ENCODE results near the gene HLA-DQA1.
"Not testable (repeated sequence)": the region's sequence is repeated elsewhere in the genome, so short reads cannot be mapped to it uniquely, and the experiment has no call there.

Gene HLA-DQA1

GRCh38 chr6:32659856-32660595 is 22.8 kb downstream of the HLA-DQA1 start:
- DNase-seq, result no peak

GRCh38 chr6:32662099-32662498 is 24.9 kb downstream of the HLA-DQA1 start:
- no peak for DNase-seq

GRCh38 chr6:32662836-32663235 is 25.6 kb downstream of the HLA-DQA1 start:
- DNase-seq, result no peak

GRCh38 chr6:32664354-32664753 is 27.1 kb downstream of the HLA-DQA1 start:
- no peak for DNase-seq

GRCh38 chr6:32664827-32665362 is 27.7 kb downstream of the HLA-DQA1 start:
- DNase-seq, result peak; percentile 39

GRCh38 chr6:32665661-32666060 is 28.5 kb downstream of the HLA-DQA1 start:
- DNase-seq, result no peak

- DNase-seq, result peak; percentile 32
Observed at GRCh38 chr6:32666420-32667300, 29.5 kb downstream of the HLA-DQA1 start, which contains the start of gene HLA-DQB1. Gene HLA-DQB1 (minus strand): TSS chr6:32666657. CDS start chr6:32666607, 50 bp downstream.

- DNase-seq, result peak; percentile 28
Observed at GRCh38 chr6:32668226-32668747, 31.1 kb downstream of the HLA-DQA1 start.

- no peak for DNase-seq
Observed at GRCh38 chr6:32669240-32669639, 32.0 kb downstream of the HLA-DQA1 start.

- no peak for DNase-seq
Observed at GRCh38 chr6:32669893-32670292, 32.7 kb downstream of the HLA-DQA1 start.

GRCh38 chr6:32671908-32672307 is 34.7 kb downstream of the HLA-DQA1 start:
- not testable (repeated sequence) for DNase-seq

GRCh38 chr6:32674123-32674522 is 36.9 kb downstream of the HLA-DQA1 start:
- not testable (repeated sequence) for DNase-seq

- DNase-seq, result no peak
Observed at GRCh38 chr6:32679492-32679891, 42.3 kb downstream of the HLA-DQA1 start.

GRCh38 chr6:32680055-32680454 is 42.8 kb downstream of the HLA-DQA1 start:
- DNase-seq, result no peak

GRCh38 chr6:32684246-32684645 is 47.0 kb downstream of the HLA-DQA1 start:
- DNase-seq, result no peak

GRCh38 chr6:32685603-32686002 is 48.4 kb downstream of the HLA-DQA1 start:
- DNase-seq, result peak; percentile 21

- DNase-seq, result no peak
Observed at GRCh38 chr6:32689531-32690501, 52.6 kb downstream of the HLA-DQA1 start.

GRCh38 chr6:32692019-32692418 is 54.8 kb downstream of the HLA-DQA1 start:
- DNase-seq, result no peak
